ENCODE results near the gene GIPC2. TPM values are rescaled to one million over a fixed set of nuclear protein-coding genes. Genes with fewer than 3 reads are reported as not detected.

GIPC2 gene
- total RNA-seq, 1 experiment from 2014 or later: 2.8 TPM

DNA sequence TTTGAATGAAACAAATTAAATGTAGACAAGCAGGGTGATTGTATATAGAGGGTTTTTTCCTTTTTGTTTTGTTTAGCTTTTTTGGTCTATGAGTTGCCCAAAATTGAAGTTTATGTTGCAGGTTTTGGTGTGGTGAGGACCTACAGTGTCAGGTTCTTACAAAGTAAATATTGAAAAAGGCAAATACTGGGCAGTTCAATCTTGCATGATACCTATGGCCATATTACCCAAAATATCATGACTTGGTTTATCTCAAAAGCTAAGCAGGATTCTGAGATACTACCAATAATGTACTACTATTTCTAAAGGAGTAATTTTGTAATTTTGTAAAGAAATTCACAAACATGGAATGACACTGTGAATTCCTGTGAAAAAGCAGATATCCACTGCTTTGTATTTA is 39.2 kb upstream of the GIPC2 start:
- Mint-ChIP-seq H3K9me3 (ENCODE audit: low read depth, unreplicated experiment) (no peaks in the 10 kb centered on the region), H3K4me3 (ENCODE audit: low read depth, unreplicated experiment) (peak overlapping the region; percentile 75), H3K4me1 (ENCODE audit: low read depth, unreplicated experiment) (peaks cover 8% of the 10 kb centered on the region), H3K27me3 (ENCODE audit: unreplicated experiment) (no peaks in the 10 kb centered on the region), H3K36me3 (ENCODE audit: insufficient read depth, unreplicated experiment) (peaks cover 14% of the 10 kb centered on the region), H3K27ac (ENCODE audit: unreplicated experiment) (no peak overlapping the region)
- CTCF ChIA-PET: interaction anchor here (1.4 kb wide), 1 partner anchor 37 kb away, joined by 3 read pairs; no protein-coding TSS in a partner anchor
- DNase-seq: no peak
- no TSS peak for BruUV-seq (replicated peaks)
- intact Hi-C loops (cut with micrococcal nuclease; ENCODE audit: unreplicated experiment): no loop called here
- TF ChIP-seq, protein P1, sequence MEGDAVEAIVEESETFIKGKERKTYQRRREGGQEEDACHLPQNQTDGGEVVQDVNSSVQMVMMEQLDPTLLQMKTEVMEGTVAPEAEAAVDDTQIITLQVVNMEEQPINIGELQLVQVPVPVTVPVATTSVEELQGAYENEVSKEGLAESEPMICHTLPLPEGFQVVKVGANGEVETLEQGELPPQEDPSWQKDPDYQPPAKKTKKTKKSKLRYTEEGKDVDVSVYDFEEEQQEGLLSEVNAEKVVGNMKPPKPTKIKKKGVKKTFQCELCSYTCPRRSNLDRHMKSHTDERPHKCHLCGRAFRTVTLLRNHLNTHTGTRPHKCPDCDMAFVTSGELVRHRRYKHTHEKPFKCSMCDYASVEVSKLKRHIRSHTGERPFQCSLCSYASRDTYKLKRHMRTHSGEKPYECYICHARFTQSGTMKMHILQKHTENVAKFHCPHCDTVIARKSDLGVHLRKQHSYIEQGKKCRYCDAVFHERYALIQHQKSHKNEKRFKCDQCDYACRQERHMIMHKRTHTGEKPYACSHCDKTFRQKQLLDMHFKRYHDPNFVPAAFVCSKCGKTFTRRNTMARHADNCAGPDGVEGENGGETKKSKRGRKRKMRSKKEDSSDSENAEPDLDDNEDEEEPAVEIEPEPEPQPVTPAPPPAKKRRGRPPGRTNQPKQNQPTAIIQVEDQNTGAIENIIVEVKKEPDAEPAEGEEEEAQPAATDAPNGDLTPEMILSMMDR (IDR thresholded peaks at IDR 0.05; ENCODE audit: unreplicated experiment): no peak

DNA sequence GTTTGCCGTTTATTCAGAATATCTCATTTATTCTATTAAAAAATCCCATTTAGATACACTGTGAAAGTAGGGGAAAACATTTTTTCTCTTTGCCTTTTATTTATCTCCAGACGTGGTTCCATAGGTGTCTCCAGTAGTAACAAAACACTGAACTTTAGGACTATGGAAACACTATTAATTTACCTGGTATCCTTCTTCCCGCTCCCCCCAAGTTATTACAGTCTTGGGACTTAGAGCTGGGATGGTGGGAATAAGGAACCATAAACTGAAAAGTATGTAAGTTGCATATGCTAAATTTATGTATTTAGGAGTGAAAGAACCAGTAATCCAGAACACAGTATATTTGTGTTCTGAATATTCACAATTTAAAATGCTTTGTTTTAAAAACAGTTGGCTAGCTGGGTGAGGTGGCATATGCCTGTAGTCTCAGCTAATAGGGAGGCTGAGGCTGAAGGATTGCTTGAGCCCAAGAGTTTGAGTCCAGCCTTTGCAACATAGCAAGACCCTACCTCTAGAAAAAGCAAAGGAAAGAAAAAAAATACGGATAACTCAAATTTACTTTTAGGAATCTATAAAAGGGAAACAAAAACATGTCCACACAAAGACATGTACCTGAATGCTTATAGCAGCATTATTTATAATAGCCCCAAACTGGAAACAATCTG is 38.0 kb upstream of the GIPC2 start:
- no peak overlapping the region for H3K4me3 Mint-ChIP-seq (ENCODE audit: low read depth, unreplicated experiment)
- no peaks in the 10 kb centered on the region for H3K27me3 Mint-ChIP-seq (ENCODE audit: unreplicated experiment)
- TF ChIP-seq, protein P1 (IDR thresholded peaks at IDR 0.05; ENCODE audit: unreplicated experiment): no peak
- no TSS peak for BruUV-seq (replicated peaks)
- H3K27ac Mint-ChIP-seq (ENCODE audit: unreplicated experiment): no peak overlapping the region
- DNase-seq: no peak
- CTCF ChIA-PET: no interaction called here
- intact Hi-C loops (cut with micrococcal nuclease; ENCODE audit: unreplicated experiment): no loop called here
- peaks cover 15% of the 10 kb centered on the region for H3K36me3 Mint-ChIP-seq (ENCODE audit: insufficient read depth, unreplicated experiment)
- H3K4me1 Mint-ChIP-seq (ENCODE audit: low read depth, unreplicated experiment): peaks cover 8% of the 10 kb centered on the region
- H3K9me3 Mint-ChIP-seq (ENCODE audit: low read depth, unreplicated experiment): no peaks in the 10 kb centered on the region

DNA sequence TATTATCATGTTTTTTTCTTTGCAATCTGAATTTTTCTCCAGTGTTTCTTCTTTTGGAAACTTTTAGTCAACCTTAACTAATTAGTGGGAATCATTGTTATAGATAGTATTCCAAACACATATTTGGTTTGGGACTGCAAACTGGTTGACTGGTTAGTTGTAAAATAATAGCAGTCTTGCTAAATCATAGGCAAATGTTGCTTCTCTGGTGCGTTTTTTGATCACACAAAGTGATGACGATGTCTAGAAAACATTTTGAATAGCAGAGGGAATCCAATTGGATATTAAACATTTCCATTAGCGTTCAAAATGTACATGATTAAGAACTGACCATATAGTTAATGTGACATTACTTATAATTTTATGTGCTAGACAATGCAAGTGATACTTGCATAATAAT is 36.5 kb upstream of the GIPC2 start:
- no peak for DNase-seq
- Mint-ChIP-seq H3K27me3 (ENCODE audit: unreplicated experiment) (no peaks in the 10 kb centered on the region), H3K9me3 (ENCODE audit: low read depth, unreplicated experiment) (no peaks in the 10 kb centered on the region), H3K36me3 (ENCODE audit: insufficient read depth, unreplicated experiment) (peaks cover 21% of the 10 kb centered on the region), H3K4me1 (ENCODE audit: low read depth, unreplicated experiment) (peaks cover 8% of the 10 kb centered on the region), H3K4me3 (ENCODE audit: low read depth, unreplicated experiment) (no peak overlapping the region), H3K27ac (ENCODE audit: unreplicated experiment) (no peak overlapping the region)
- TF ChIP-seq, protein P1 (IDR thresholded peaks at IDR 0.05; ENCODE audit: unreplicated experiment): no peak
- CTCF ChIA-PET: no interaction called here
- intact Hi-C loops (cut with micrococcal nuclease; ENCODE audit: unreplicated experiment): no loop called here
- no TSS peak for BruUV-seq (replicated peaks)

DNA sequence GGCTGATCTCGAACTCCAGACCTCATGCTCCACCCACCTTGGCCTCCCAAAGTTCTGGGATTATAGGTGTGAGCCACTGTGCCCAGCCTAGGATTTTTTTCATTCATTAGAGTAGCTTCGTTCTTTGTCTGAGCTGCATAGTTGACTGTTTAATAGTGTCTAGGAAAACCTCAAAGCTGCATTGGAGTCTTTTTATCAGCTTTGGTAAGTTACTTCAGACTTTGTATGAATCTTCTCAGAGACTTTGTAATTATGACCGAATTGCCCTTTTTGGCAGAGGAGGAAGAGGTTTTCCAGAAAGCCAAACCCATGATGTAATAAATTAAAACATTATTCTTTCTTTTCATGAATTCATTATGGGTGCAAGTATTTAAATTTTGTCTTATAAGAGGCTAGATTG is 35.9 kb upstream of the GIPC2 start:
- Mint-ChIP-seq H3K27ac (ENCODE audit: unreplicated experiment) (no peak overlapping the region), H3K36me3 (ENCODE audit: insufficient read depth, unreplicated experiment) (peaks cover 17% of the 10 kb centered on the region), H3K4me3 (ENCODE audit: low read depth, unreplicated experiment) (no peak overlapping the region), H3K4me1 (ENCODE audit: low read depth, unreplicated experiment) (peaks cover 8% of the 10 kb centered on the region), H3K27me3 (ENCODE audit: unreplicated experiment) (no peaks in the 10 kb centered on the region), H3K9me3 (ENCODE audit: low read depth, unreplicated experiment) (no peaks in the 10 kb centered on the region)
- DNase-seq: no peak
- no TSS peak for BruUV-seq (replicated peaks)
- TF ChIP-seq, protein P1 (IDR thresholded peaks at IDR 0.05; ENCODE audit: unreplicated experiment): no peak
- intact Hi-C loops (cut with micrococcal nuclease; ENCODE audit: unreplicated experiment): no loop called here
- CTCF ChIA-PET: no interaction called here

All from Calu3 (cell line).